ENCODE measurements around the gene NEDD9.

Gene NEDD9

GRCh38 chr6:11164717-11165646 is 67.5 kb downstream of the NEDD9 start:
- TF ChIP-seq CREB1 (IDR thresholded peaks at IDR 0.05; ENCODE audit: low read depth) (no peak), CEBPB (IDR thresholded peaks at IDR 0.05) (no peak), NFIC (IDR thresholded peaks at IDR 0.05) (no peak), EGR1 (IDR thresholded peaks at IDR 0.05) (no peak), USF1 (IDR thresholded peaks at IDR 0.05) (no peak), FOXM1 (IDR thresholded peaks at IDR 0.05; ENCODE audit: borderline replicate concordance, low read depth) (no peak), MAX (IDR thresholded peaks at IDR 0.05) (no peak), RAD21 (IDR thresholded peaks at IDR 0.05; ENCODE audit: low read depth) (no peak)

- TF ChIP-seq TEAD4 (IDR thresholded peaks at IDR 0.05) (no peak), REST (IDR thresholded peaks at IDR 0.05; ENCODE audit: low read depth) (no peak), CREB1 (IDR thresholded peaks at IDR 0.05; ENCODE audit: low read depth) (no peak), NFIC (IDR thresholded peaks at IDR 0.05) (no peak), MAX (IDR thresholded peaks at IDR 0.05) (no peak), YY1 (IDR thresholded peaks at IDR 0.05; ENCODE audit: low read depth) (no peak), FOXM1 (IDR thresholded peaks at IDR 0.05; ENCODE audit: borderline replicate concordance, low read depth) (no peak), EGR1 (IDR thresholded peaks at IDR 0.05) (no peak), TAF1 (IDR thresholded peaks at IDR 0.05; ENCODE audit: low read depth) (no peak), TCF12 (IDR thresholded peaks at IDR 0.05; ENCODE audit: low read depth) (no peak), ZBTB7A (IDR thresholded peaks at IDR 0.05; ENCODE audit: low read depth) (no peak), EP300 (IDR thresholded peaks at IDR 0.05; ENCODE audit: borderline replicate concordance) (no peak), RAD21 (IDR thresholded peaks at IDR 0.05; ENCODE audit: low read depth) (no peak), CEBPB (IDR thresholded peaks at IDR 0.05) (no peak), USF1 (IDR thresholded peaks at IDR 0.05) (no peak)
Observed at GRCh38 chr6:11163932-11164331, 68.5 kb downstream of the NEDD9 start.

GRCh38 chr6:11162262-11162661 is 70.2 kb downstream of the NEDD9 start:
- no peak for TF ChIP-seq RAD21 (IDR thresholded peaks at IDR 0.05; ENCODE audit: low read depth)
- no peak for TF ChIP-seq CREB1 (IDR thresholded peaks at IDR 0.05; ENCODE audit: low read depth)
- no peak for TF ChIP-seq TCF12 (IDR thresholded peaks at IDR 0.05; ENCODE audit: low read depth)
- TF ChIP-seq TAF1 (IDR thresholded peaks at IDR 0.05; ENCODE audit: low read depth), result no peak
- TF ChIP-seq YY1 (IDR thresholded peaks at IDR 0.05; ENCODE audit: low read depth), result no peak
- no peak for TF ChIP-seq REST (IDR thresholded peaks at IDR 0.05; ENCODE audit: low read depth)
- no peak for TF ChIP-seq NFIC (IDR thresholded peaks at IDR 0.05)
- no peak for TF ChIP-seq TEAD4 (IDR thresholded peaks at IDR 0.05)
- TF ChIP-seq EP300 (IDR thresholded peaks at IDR 0.05; ENCODE audit: borderline replicate concordance), result no peak
- TF ChIP-seq CEBPB (IDR thresholded peaks at IDR 0.05), result no peak
- TF ChIP-seq EGR1 (IDR thresholded peaks at IDR 0.05), result no peak
- TF ChIP-seq FOXM1 (IDR thresholded peaks at IDR 0.05; ENCODE audit: borderline replicate concordance, low read depth), result no peak
- no peak for TF ChIP-seq USF1 (IDR thresholded peaks at IDR 0.05)
- TF ChIP-seq MAX (IDR thresholded peaks at IDR 0.05), result no peak
- no peak for TF ChIP-seq ZBTB7A (IDR thresholded peaks at IDR 0.05; ENCODE audit: low read depth)

GRCh38 chr6:11161031-11161956 is 71.2 kb downstream of the NEDD9 start:
- peak; percentile 92 for TF ChIP-seq EP300 (IDR thresholded peaks at IDR 0.05; ENCODE audit: borderline replicate concordance)
- TF ChIP-seq RAD21 (IDR thresholded peaks at IDR 0.05; ENCODE audit: low read depth), result no peak
- TF ChIP-seq ZBTB7A (IDR thresholded peaks at IDR 0.05; ENCODE audit: low read depth), result no peak
- TF ChIP-seq USF1 (IDR thresholded peaks at IDR 0.05), result no peak
- TF ChIP-seq MAX (IDR thresholded peaks at IDR 0.05), result 0 out of 2 replicates have a peak, but pooled peaks have one; percentile 20
- TF ChIP-seq FOXM1 (IDR thresholded peaks at IDR 0.05; ENCODE audit: borderline replicate concordance, low read depth), result peak; percentile 88
- TF ChIP-seq REST (IDR thresholded peaks at IDR 0.05; ENCODE audit: low read depth), result no peak
- TF ChIP-seq TEAD4 (IDR thresholded peaks at IDR 0.05), result peak; percentile 78
- no peak for TF ChIP-seq TAF1 (IDR thresholded peaks at IDR 0.05; ENCODE audit: low read depth)
- TF ChIP-seq TCF12 (IDR thresholded peaks at IDR 0.05; ENCODE audit: low read depth), result peak; percentile 83
- no peak for TF ChIP-seq CEBPB (IDR thresholded peaks at IDR 0.05)
- TF ChIP-seq NFIC (IDR thresholded peaks at IDR 0.05), result peak; percentile 75
- no peak for TF ChIP-seq CREB1 (IDR thresholded peaks at IDR 0.05; ENCODE audit: low read depth)
- peak; percentile 43; the same call in 1 of the 2 replicates for TF ChIP-seq YY1 (IDR thresholded peaks at IDR 0.05; ENCODE audit: low read depth)
- no peak for TF ChIP-seq EGR1 (IDR thresholded peaks at IDR 0.05)

All from Ishikawa (cell line).